Activated CD4-positive, alpha-beta T cell treated with anti-CD3 and anti-CD28 coated beads, Interleukin-2, amount 50 U/mL, for 24 hours (primary cell): Measurements from ENCODE around the gene BASP1.
"Not testable (repeated sequence)": the region's sequence is repeated elsewhere in the genome, so short reads cannot be mapped to it uniquely, and the experiment has no call there.

ENCODE experiments used
- DNase-seq, 2 donors: peaks; one replicate each; pipeline ENCODE4 v3.0.0-alpha.2; 2020; ENCODE audit warnings: low read depth in 1 of 2, low spot score in 1 of 2

The BASP1 gene

DNA sequence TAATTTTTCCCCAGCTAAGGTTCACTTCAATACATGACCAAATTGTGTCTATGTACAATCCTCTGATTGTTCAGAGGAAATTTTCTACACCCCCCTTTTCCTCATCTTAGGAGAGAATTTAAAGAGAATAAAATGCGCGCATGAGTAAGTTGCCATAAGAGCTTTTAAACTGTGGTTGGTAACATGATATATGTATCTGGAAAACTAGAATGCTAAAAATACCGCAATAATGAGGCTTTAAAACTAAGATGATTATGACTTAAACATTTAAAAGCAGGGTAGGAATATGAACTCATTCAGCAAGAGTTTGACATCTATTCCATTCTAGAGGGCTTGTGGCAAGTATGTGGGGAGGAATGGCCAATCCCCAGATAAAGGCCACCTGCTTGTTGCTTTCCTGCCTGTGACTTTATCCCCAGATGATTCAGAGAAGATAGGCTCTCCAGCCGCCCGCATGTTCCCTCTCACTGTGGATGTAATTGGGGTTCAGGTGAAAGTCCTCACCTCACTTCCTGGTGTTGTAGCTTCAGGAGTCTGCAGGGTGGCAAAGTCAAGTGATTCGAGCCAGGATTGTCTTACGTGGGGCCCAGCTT lies 26.5 kb upstream of the BASP1 start:
- no peak for DNase-seq

DNA sequence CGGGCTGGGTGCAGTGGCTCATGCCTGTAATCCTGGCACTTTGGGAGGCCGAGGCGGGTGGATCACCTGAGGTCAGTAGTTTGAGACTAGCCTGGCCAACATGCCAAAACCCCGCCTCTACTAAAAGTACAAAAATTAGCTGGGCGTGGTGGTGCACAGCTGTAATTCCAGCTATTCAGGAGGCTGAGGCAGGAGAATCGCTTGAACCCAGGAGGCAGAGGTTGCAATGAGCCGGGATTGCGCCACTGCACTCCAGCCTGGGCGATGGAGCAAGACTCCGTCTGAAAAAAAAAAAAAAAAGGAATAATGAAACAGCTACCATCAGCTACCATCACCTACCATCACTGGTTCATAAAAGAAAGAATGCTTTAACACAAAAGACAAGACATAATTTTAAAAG lies 25.9 kb upstream of the BASP1 start:
- not testable (repeated sequence) for DNase-seq

GRCh38 chr5:17192191-17192590 lies 25.2 kb upstream of the BASP1 start:
- no peak for DNase-seq

GRCh38 chr5:17196024-17196423 lies 21.4 kb upstream of the BASP1 start:
- no peak for DNase-seq

DNA sequence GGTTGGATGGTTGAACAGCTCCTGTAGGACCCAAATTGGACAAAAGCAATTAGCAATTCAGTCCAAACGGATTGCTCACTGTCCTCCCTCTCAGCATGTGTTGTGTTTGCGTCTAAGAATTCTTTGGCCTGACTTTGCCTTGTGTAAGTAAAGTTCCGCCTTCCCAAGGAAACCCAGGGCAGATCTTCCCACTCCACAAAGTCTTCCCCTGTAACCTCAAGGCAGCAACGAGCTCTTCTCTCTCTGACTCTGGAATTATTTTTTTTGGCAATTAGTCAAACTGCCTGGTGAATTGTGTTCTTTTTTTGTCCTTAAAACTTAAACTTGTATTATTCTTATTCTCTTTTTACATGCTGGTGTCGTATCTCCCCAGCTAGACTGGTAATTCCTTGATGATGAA lies 20.7 kb upstream of the BASP1 start:
- DNase-seq, result no peak

- DNase-seq, result no peak
These were observed 13.9 kb upstream of the BASP1 start for GRCh38 chr5:17203329-17204132.

GRCh38 chr5:17204133-17204489 lies 13.3 kb upstream of the BASP1 start:
- no peak for DNase-seq

GRCh38 chr5:17206021-17206420 lies 11.4 kb upstream of the BASP1 start:
- DNase-seq, result no peak

GRCh38 chr5:17212191-17212590 lies 5.2 kb upstream of the BASP1 start:
- no peak for DNase-seq

DNA sequence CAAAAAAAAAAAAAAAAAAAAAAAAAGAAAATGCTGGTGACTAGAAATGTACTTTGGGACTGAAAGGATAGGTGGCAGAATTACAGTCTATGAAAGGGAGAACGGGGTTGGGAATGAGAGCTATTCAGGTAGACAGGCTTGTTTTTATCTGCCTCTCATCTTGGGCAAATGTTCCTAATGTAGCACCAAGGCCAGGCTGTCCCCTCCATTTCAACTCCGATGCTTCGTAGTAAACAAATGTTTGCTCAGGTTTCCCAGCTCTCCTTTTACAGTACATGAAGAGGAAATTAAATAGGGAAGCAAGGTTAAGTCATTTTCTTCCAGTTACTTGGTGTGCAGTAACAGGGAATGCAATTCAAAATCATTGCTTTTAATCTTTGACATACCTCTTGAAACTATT lies 4.4 kb upstream of the BASP1 start:
- DNase-seq, result no peak

DNA sequence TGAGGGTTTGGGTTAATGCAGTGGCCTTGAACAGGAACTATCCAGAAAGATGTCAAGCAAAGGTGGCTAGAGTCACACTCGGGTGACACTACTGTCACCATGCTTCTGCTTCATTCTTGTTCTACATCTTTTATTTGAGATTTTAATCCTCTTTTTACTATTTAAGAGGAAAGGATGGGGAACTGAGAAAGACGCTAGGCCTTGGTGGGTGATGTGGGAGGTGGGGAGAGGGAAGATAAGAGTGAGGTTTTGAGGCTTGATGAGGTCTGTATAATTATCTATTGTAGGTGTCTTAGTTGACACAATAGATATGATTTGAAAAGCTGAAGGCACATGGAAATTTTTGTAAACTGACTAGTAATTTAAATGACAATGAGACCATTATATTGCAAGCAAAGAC lies 3.5 kb upstream of the BASP1 start:
- no peak for DNase-seq

GRCh38 chr5:17214893-17215292 lies 2.5 kb upstream of the BASP1 start:
- no peak for DNase-seq

- DNase-seq, result no peak
These were observed 2.1 kb upstream of the BASP1 start for GRCh38 chr5:17215361-17215760.

DNA sequence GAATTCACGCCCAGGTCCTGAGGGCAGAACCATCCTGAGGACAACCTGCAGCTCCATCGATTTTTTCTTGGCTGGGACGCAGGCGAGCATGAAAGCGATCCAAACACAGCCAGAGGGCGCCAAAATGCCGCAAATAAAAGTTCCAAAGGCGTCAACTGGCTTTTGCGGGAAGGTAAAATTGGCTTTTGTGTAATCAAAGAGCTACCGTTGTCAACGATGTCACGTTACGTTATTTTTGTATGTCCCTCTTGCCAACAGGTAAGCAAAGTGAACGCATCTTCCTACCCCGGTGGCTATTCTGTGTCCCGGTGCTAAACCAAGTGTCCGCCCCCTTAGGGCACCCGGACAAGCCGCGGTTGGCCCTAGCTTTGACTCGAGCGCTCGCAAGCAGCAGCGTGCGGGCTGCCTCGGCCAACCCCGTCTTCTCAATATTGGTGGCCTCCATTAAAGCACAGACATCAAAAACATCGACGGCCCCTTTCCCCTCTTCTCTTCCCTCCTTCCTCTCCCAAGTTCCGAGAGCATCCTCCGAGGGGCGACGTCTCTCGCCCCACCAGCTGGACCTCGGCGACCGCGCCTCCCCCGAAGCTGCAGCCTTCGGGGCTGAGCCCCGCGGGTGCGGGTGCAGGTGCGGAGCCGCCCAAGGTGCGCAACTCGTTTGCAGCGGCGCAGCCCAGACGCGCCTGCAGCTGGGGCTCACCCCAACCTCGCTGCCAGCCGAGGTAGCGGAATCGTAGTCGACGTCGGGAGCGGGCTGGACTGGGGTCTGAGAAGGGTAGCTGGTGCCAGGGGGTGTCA lies 1.1 kb upstream of the BASP1 start:
- peak in 1 of 2 donors; percentile 36 for DNase-seq

DNA sequence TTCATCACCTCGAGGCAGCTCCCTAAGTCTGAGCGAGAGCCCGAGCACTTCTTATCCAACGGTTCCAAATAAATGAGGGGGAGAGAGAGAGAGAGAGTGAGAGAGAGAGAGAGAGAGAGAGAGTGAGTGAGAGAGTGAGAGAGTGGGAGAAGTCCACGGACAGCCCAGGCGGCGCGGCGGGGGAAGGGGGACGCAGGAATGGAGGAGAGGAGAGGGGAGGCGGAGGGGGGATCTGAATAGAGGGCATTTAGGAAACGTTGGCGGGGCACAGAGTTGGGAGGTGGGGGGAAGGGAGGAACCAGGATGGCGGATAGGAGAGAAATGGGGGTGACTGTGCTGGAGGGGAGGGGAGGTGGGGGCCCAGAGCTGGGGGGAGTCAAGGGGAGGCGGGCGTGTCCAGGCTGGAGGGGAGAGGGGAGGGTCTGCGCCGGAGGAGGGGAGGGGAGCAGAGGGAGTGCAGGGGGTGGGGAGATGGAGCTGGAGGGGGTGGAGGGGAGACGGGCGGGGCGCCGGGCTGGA lies 398 bp upstream of the BASP1 start:
- DNase-seq, result no peak

GRCh38 chr5:17218353-17219005 lies 1.0 kb downstream of the BASP1 start:
- DNase-seq, result no peak

GRCh38 chr5:17219006-17219422 lies 1.6 kb downstream of the BASP1 start:
- DNase-seq, result no peak

GRCh38 chr5:17219469-17219868 lies 2.0 kb downstream of the BASP1 start:
- no peak for DNase-seq

DNA sequence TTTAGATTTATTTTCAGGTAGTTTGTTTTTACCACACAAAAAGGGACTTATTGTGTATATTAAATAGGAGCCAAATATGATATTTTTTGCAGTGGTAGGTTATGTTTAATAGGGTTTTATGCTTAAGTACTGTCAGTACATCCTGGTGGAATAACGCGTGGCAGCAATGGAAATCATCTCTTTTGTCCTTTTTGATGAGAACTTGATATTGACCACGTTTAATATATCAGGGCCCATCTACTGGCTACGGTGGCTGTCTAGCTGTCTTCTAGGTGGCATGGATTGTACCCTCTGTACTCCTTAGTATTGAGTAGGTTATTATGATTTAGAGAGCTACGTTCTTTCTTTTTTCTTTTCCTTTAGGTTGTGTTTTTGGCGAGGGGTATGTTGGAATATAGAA lies 2.6 kb downstream of the BASP1 start:
- no peak for DNase-seq

DNA sequence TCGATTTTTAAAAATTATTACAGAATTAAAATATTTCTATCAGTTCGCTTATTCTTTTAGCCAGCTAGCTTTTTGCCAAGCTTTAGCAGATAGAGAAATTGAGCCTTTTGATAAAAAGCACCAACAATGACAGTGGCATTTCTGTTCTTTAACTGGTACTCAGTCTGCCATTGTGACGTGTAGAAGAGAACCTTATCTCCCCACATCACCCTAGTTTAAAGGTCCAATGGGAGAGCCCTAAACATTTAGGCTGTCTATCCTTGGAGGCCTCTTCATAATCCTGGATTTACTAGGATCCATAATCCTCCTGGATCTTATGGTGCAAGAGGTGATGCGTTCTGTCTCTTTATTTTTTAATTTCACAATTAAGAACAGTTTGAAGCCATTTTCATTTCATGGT lies 3.0 kb downstream of the BASP1 start:
- DNase-seq, result no peak

DNA sequence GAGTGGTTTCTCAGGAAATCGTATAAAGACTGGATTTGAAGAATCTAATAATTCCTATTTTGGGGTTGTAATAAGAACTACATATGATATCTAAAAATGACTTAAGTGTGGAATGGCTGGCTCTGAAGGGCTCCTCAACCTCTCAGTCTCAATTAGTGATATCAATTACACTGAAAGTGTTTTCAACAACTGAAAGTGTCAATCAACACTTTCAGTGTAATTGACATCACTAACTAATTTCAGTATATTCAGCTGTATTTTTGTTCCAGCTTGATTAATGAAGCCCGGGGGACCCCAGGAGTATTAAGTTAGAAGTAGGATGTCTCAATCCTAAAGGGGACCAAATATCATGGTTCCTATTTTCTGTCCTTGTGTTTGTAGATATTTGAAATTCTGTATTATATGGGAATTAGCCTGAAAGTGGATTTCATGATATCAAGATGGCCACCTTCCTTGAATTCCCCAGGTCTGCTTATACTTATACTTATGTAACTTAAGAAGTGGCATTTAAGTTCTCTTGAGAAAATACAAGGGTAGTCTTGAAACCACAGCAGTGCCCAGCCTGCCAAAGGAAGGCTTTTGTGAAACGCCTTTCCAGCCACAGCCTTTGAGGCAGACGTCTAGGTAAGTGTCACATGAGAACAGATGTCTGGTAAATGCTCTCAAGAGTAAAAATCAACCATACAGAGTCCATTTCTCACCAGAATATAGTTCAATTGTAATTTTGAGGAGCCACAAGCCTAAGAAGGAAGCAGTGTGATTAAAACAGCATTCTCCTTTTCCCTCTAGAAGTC lies 4.6 kb downstream of the BASP1 start:
- no peak for DNase-seq
